Endothelial cell of umbilical vein (primary cell): ENCODE measurements around the gene ZNF213. TPM values are rescaled to one million over a fixed set of nuclear protein-coding genes. Genes with fewer than 3 reads are reported as not detected.

Source experiments
- BruUV-seq: library from RNA; stranded (reverse); fragments of 400-500 nt; replicated peaks from 2 replicates; lab custom pipeline; 2021; lab: Mats Ljungman, UMichigan
- CTCF ChIA-PET: fragments of 300-600, 350-600 bp; sonication (Branson Sonifier 250); formaldehyde crosslinking; loops from one replicate; lab custom pipeline; 2021; ENCODE audit warnings: antibody characterized with exemption, inconsistent platforms; lab: Charles Lee
- POLR2A ChIA-PET: fragments of 300-600, 350-600 bp; sonication (Branson Sonifier 250); formaldehyde crosslinking; loops from one replicate; lab custom pipeline; 2021; ENCODE audit warnings: antibody characterized with exemption, inconsistent platforms; lab: Charles Lee
- DNase-seq: peaks from one replicate; pipeline ENCODE4 v3.0.0-alpha.2; 2011; ENCODE audit warnings: low read depth, low spot score
- FAIRE-seq: peaks from 2 replicates; lab custom pipeline; 2011; peaks lifted over from hg19 to GRCh38; lab: Jason Lieb, UNC
- H2AFZ ChIP-seq: 2 replicates; pipeline ENCODE4 v1.6.0; 2012; ENCODE audit warnings: low read depth, low read length, control low read depth, inconsistent platforms
- H3K27ac ChIP-seq: 2 replicates; pipeline ENCODE4 v1.5.1; 2011; ENCODE audit warnings: low read depth, mild to moderate bottlenecking, control low read depth, low read length, moderate library complexity; ENCODE audit not compliant: insufficient read depth
- H3K27me3 ChIP-seq, 2 experiments: 2 replicates each; pipeline versions ENCODE4 v1.6.0 to v1.6.1; 2011; ENCODE audit warnings: low read length in 2 of 2, mixed read lengths in 1 of 2; ENCODE audit not compliant: control insufficient read depth in 2 of 2, insufficient read depth in 2 of 2
- H3K36me3 ChIP-seq, 2 experiments: 2 replicates in 1 of 2; 3 replicates in 1 of 2; pipeline ENCODE4 v1.5.1; 2011; ENCODE audit warnings: low read length in 2 of 2, mild to moderate bottlenecking in 1 of 2, moderate library complexity in 1 of 2; ENCODE audit not compliant: control insufficient read depth in 2 of 2, insufficient read depth in 2 of 2; ENCODE audit errors: extremely low read depth in 1 of 2
- H3K4me1 ChIP-seq: 3 replicates; pipeline ENCODE4 v1.5.1; 2011; ENCODE audit warnings: mild to moderate bottlenecking, low read length; ENCODE audit not compliant: control insufficient read depth, insufficient read depth; ENCODE audit errors: extremely low read depth
- H3K4me2 ChIP-seq: 2 replicates; pipeline ENCODE4 v1.6.1; 2011; ENCODE audit warnings: low read length, control low read depth, mixed read lengths; ENCODE audit not compliant: insufficient read depth
- H3K4me3 ChIP-seq, 3 experiments: fragments of 200-600 bp in 1 of 3; sonication (generic), shearing (Covaris generic) in 1 of 3; replicated peaks in 1 of 3; 2 replicates each; pipeline ENCODE4 v1.5.1; 2011 to 2016; ENCODE audit warnings: control low read depth in 3 of 3, low read length in 3 of 3, mild to moderate bottlenecking in 2 of 3, inconsistent platforms in 1 of 3, low read depth in 1 of 3, moderate library complexity in 1 of 3; ENCODE audit not compliant: insufficient read depth in 1 of 3
- H3K79me2 ChIP-seq: 2 replicates; pipeline ENCODE4 v1.6.0; 2012; ENCODE audit warnings: low read length, inconsistent platforms; ENCODE audit not compliant: control insufficient read depth, insufficient read depth
- H3K9ac ChIP-seq: replicated peaks from 2 replicates; pipeline ENCODE3; 2011; ENCODE audit warnings: low read length, control low read depth; ENCODE audit not compliant: insufficient read depth; ENCODE audit errors: extremely low read depth
- H3K9me1 ChIP-seq: replicated peaks from 3 replicates; pipeline ENCODE4 v1.6.0; 2011; ENCODE audit warnings: mild to moderate bottlenecking, low read length; ENCODE audit not compliant: control insufficient read depth, insufficient read depth; ENCODE audit errors: extremely low read depth
- H3K9me3 ChIP-seq: replicated peaks from 2 replicates; pipeline ENCODE4 v1.5.1; 2012; ENCODE audit warnings: low read length, inconsistent platforms; ENCODE audit not compliant: control insufficient read depth, insufficient read depth
- H4K20me1 ChIP-seq: replicated peaks from 2 replicates; pipeline ENCODE3; 2011; ENCODE audit warnings: mild to moderate bottlenecking, low read length; ENCODE audit not compliant: control insufficient read depth, insufficient read depth; ENCODE audit errors: extremely low read depth
- EZH2 ChIP-seq: IDR thresholded peaks from 2 replicates; pipeline ENCODE4 v1.6.1; 2012; ENCODE audit warnings: borderline replicate concordance, low read depth, mild to moderate bottlenecking, moderate library complexity, low read length, inconsistent platforms; ENCODE audit not compliant: severe bottlenecking
- FOS ChIP-seq: IDR thresholded peaks from 2 replicates; pipeline ENCODE4 v1.6.1; 2011; ENCODE audit warnings: mild to moderate bottlenecking, low read length, moderate library complexity, borderline replicate concordance; ENCODE audit not compliant: insufficient read depth
- GATA2 ChIP-seq: IDR thresholded peaks from 2 replicates; pipeline ENCODE4 v1.7.0; 2011; ENCODE audit warnings: low read depth, mild to moderate bottlenecking, moderate library complexity, mixed read lengths, low read length; ENCODE audit not compliant: insufficient read length, insufficient read depth
- JUN ChIP-seq: IDR thresholded peaks from 2 replicates; pipeline ENCODE4 v1.6.1; 2011; ENCODE audit warnings: borderline replicate concordance, low read depth; ENCODE audit not compliant: insufficient read length, insufficient read depth
- MYC ChIP-seq: IDR thresholded peaks from one replicate; pipeline ENCODE4 v1.6.1; 2011; ENCODE audit warnings: mild to moderate bottlenecking, low read depth, low read length
- POLR2A ChIP-seq: IDR thresholded peaks from 2 replicates; pipeline ENCODE4 v1.6.1; 2012; ENCODE audit warnings: low read depth, mild to moderate bottlenecking, control low read depth, low read length
- POLR2AphosphoS5 ChIP-seq: IDR thresholded peaks from 2 replicates; pipeline ENCODE4 v1.6.1; 2012; ENCODE audit warnings: low read depth, mild to moderate bottlenecking, control low read depth, low read length, moderate library complexity; ENCODE audit not compliant: insufficient read depth
- dilution Hi-C: fragments of 300-500 bp; cut with MboI; formaldehyde crosslinking; loops from one replicate; pipeline ENCODE4 v1.15.0; 2019; ENCODE audit warnings: low sequenced_read_pairs; ENCODE audit not compliant: extremely low pct_ligation_motif_present
- intact Hi-C: fragments of 100-400 bp; cut with micrococcal nuclease; formaldehyde crosslinking; loops from one replicate; pipeline ENCODE4 v1.10.0; 2022
- polyA plus RNA-seq, 4 experiments: library from polyadenylated mRNA; depleted of rRNA in 3 of 4; stranded (reverse) in 3 of 4; unstranded in 1 of 4; fragments of >200 nt; gene quantifications; 2 replicates each; pipeline versions ENCODE4 v1.2.1 to v1.2.3, GENCODE V29; 2011 to 2012; ENCODE audit warnings: missing spikeins in 1 of 4
- total RNA-seq: library from RNA; stranded (reverse); gene quantifications from 2 replicates; pipeline ENCODE4 v1.2.3, GENCODE V29; 2021
- TF ChIP-seq, protein P1 (sequence below), 2 donors: IDR thresholded peaks; 1 replicate in 1 of 2; 2 replicates in 1 of 2; pipeline ENCODE4 v1.5.1; 2011; ENCODE audit warnings: low read length in 2 of 2, mild to moderate bottlenecking in 2 of 2, moderate library complexity in 2 of 2, control low read depth in 1 of 2, inconsistent platforms in 1 of 2, low read depth in 1 of 2; ENCODE audit not compliant: insufficient read depth in 1 of 2; ENCODE audit errors: extremely low read depth in 1 of 2
- TF ChIP-seq, protein P2 (sequence below): IDR thresholded peaks from 2 replicates; pipeline ENCODE4 v1.6.1; 2011; ENCODE audit not compliant: insufficient read depth, insufficient read length

The ZNF213 gene
- total and polyA plus RNA-seq, 2 donors (not counting 3 experiments of a cell fraction or from before 2014, with no cell fraction given), result 2.0 to 9.8 TPM

DNA sequence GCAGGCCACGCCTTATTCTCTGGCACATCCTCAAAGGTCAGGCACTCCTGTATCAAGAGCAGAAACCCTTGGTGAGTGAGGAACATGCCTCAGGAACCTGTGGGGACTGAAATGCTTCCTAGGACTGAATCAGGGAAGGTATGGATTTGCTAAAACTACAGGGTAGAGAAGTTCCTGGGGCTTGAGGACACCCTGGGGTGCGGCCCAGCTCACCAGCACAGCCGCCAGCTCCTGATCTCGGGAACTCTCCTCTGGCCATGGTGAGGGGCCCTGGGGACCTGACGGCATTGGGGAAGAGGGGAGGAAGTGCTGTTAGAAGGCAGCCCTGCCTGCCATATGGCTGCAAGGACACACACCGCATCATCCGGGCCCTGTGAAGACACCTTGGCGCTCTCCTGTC is 43.3 kb upstream of the ZNF213 start:
- CTCF ChIA-PET, result interaction anchor here (1.0 kb wide), 1 partner anchor 60 kb away, joined by 5 read pairs; no protein-coding TSS in a partner anchor

DNA sequence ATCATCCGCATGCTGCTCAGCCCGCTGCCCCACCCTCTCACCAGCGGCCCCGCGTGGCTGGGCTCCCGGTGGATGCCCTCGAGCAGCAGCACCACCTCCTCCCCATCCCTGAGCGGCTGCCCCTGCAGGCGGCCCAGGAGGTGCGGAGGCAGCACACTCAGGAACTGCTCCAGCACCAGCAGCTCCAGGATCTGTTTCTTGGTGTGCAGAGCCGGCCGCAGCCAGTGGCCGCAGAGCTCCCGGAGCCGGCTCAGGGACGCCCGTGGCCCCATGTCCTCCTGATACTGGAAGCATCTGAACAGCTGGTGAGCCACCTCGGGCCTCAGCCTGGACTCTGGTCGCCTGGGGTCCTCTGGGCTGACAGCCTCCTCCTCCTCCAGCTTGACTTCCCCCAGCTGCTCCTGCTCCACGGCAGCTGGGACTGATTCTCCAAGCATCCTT is 42.3 kb upstream of the ZNF213 start:
- DNase-seq, result no peak
- ChIA-PET POLR2A (no interaction called here), CTCF (interaction anchor here (0.6 to 2.4 kb wide), 3 partner anchors 10 to 37 kb away, joined by 3 to 15 read pairs (median 15); no protein-coding TSS in a partner anchor)
- FAIRE-seq, result no peak
- Histone ChIP-seq H3K79me2 (no peaks in the 10 kb centered on the region), H3K4me3 (no peak overlapping the region), H3K9me3 (no peaks in the 10 kb centered on the region), H3K4me1 (peaks cover 12% of the 10 kb centered on the region), H3K27ac (no peak overlapping the region), H3K9me1 (no peaks in the 10 kb centered on the region), H3K27me3 (peaks cover 0 to 2% of the 10 kb centered on the region in 2 experiments), H3K9ac (no peak overlapping the region), H3K4me2 (no peak overlapping the region), H3K36me3 (no peaks in the 10 kb centered on the region), H2AFZ (no peak overlapping the region), H4K20me1 (no peaks in the 10 kb centered on the region)
- TF ChIP-seq POLR2AphosphoS5, result no peak
- TF ChIP-seq EZH2, result no peak
- TF ChIP-seq, protein P1, sequence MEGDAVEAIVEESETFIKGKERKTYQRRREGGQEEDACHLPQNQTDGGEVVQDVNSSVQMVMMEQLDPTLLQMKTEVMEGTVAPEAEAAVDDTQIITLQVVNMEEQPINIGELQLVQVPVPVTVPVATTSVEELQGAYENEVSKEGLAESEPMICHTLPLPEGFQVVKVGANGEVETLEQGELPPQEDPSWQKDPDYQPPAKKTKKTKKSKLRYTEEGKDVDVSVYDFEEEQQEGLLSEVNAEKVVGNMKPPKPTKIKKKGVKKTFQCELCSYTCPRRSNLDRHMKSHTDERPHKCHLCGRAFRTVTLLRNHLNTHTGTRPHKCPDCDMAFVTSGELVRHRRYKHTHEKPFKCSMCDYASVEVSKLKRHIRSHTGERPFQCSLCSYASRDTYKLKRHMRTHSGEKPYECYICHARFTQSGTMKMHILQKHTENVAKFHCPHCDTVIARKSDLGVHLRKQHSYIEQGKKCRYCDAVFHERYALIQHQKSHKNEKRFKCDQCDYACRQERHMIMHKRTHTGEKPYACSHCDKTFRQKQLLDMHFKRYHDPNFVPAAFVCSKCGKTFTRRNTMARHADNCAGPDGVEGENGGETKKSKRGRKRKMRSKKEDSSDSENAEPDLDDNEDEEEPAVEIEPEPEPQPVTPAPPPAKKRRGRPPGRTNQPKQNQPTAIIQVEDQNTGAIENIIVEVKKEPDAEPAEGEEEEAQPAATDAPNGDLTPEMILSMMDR (IDR thresholded peaks at IDR 0.05; ENCODE audit: extremely low read depth in 1 of 2, insufficient read depth in 1 of 2, low read depth in 1 of 2, low read length in 2 of 2), result no peak
- no peak for TF ChIP-seq GATA2
- TF ChIP-seq POLR2A, result no peak
- TF ChIP-seq JUN, result no peak
- no peak for TF ChIP-seq FOS
- TF ChIP-seq MYC, result no peak
- TF ChIP-seq, protein P2, sequence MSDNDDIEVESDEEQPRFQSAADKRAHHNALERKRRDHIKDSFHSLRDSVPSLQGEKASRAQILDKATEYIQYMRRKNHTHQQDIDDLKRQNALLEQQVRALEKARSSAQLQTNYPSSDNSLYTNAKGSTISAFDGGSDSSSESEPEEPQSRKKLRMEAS, result no peak
- intact Hi-C loops (no loop called here), dilution Hi-C loops (no loop called here)
- no TSS peak for BruUV-seq

More for the DNA sequence above, 43.3 kb upstream of the ZNF213 start:
- TF ChIP-seq EZH2 (no peak), POLR2AphosphoS5 (no peak), POLR2A (no peak)
- TF ChIP-seq, protein P1 (IDR thresholded peaks at IDR 0.05; ENCODE audit: extremely low read depth in 1 of 2, insufficient read depth in 1 of 2, low read depth in 1 of 2, low read length in 2 of 2), result no peak
- intact Hi-C loops (no loop called here), dilution Hi-C loops (no loop called here)
- H3K9ac ChIP-seq, result no peak overlapping the region
- no peaks in the 10 kb centered on the region for H4K20me1 ChIP-seq
- POLR2A ChIA-PET, result no interaction called here
- no peak for DNase-seq
- no peak overlapping the region for H3K4me3 ChIP-seq
- no peak overlapping the region for H3K27ac ChIP-seq
- H3K9me3 ChIP-seq, result no peaks in the 10 kb centered on the region
- H2AFZ ChIP-seq, result no peak overlapping the region
- BruUV-seq, result no TSS peak
- no peaks in the 10 kb centered on the region for H3K36me3 ChIP-seq
- FAIRE-seq, result no peak
- H3K4me2 ChIP-seq, result no peak overlapping the region
- no peaks in the 10 kb centered on the region for H3K9me1 ChIP-seq
- H3K27me3 ChIP-seq, result peaks cover 0 to 2% of the 10 kb centered on the region in 2 experiments
- no peaks in the 10 kb centered on the region for H3K79me2 ChIP-seq
- peaks cover 21% of the 10 kb centered on the region for H3K4me1 ChIP-seq
